H9 (cell line): ENCODE measurements around the gene SIRT7. TPM values are rescaled to one million over a fixed set of nuclear protein-coding genes. Genes with fewer than 3 reads are reported as not detected.
A peak's percentile ranks its signal among the peaks of the same experiment; 100 is the strongest.

Source experiments
- DNase-seq: peaks from one replicate; pipeline ENCODE4 v3.0.0-alpha.2; 2017
- H2AFZ ChIP-seq: one replicate; pipeline ENCODE4 v1.6.1; 2013; ENCODE audit warnings: mild to moderate bottlenecking, low read length, control low read depth, moderate library complexity
- H2AK5ac ChIP-seq: 2 replicates; pipeline ENCODE4 v1.6.1; 2013; ENCODE audit warnings: low read length, control low read depth, mixed read lengths; ENCODE audit not compliant: insufficient read length
- H2BK120ac ChIP-seq: one replicate; pipeline ENCODE4 v1.6.1; 2013; ENCODE audit warnings: low read depth, mild to moderate bottlenecking, low read length, control low read depth, inconsistent platforms; ENCODE audit not compliant: poor library complexity, severe bottlenecking
- H2BK12ac ChIP-seq: 2 replicates; pipeline ENCODE4 v1.6.1; 2013; ENCODE audit warnings: low read length, control low read depth, mixed read lengths, low read depth; ENCODE audit not compliant: insufficient read length
- H2BK15ac ChIP-seq: 2 replicates; pipeline ENCODE4 v1.6.1; 2013; ENCODE audit warnings: low read depth, low read length, control low read depth
- H2BK20ac ChIP-seq: one replicate; pipeline ENCODE4 v1.6.1; 2013; ENCODE audit warnings: low read depth, mild to moderate bottlenecking, low read length, control low read depth, inconsistent platforms; ENCODE audit not compliant: poor library complexity, severe bottlenecking
- H2BK5ac ChIP-seq: 2 replicates; pipeline ENCODE4 v1.6.1; 2013; ENCODE audit warnings: low read length, control low read depth, mixed read lengths; ENCODE audit not compliant: insufficient read length
- H3K14ac ChIP-seq: 2 replicates; pipeline ENCODE4 v1.6.1; 2013; ENCODE audit warnings: low read length, control low read depth; ENCODE audit not compliant: insufficient read depth
- H3K18ac ChIP-seq: 2 replicates; pipeline ENCODE4 v1.6.1; 2013; ENCODE audit warnings: low read depth, mild to moderate bottlenecking, mixed read lengths, low read length, control low read depth; ENCODE audit not compliant: insufficient read length
- H3K23ac ChIP-seq: 2 replicates; pipeline ENCODE4 v1.6.1; 2013; ENCODE audit warnings: low read length, control low read depth, mixed read lengths, low read depth; ENCODE audit not compliant: insufficient read length
- H3K23me2 ChIP-seq: 2 replicates; pipeline ENCODE4 v1.6.1; 2013; ENCODE audit warnings: low read depth, mild to moderate bottlenecking, mixed read lengths, low read length, control low read depth; ENCODE audit not compliant: insufficient read length, poor library complexity, severe bottlenecking
- H3K27ac ChIP-seq: 2 replicates; pipeline ENCODE4 v1.5.1; 2013; ENCODE audit warnings: low read length, control low read depth, mixed read lengths, low read depth; ENCODE audit not compliant: insufficient read length
- H3K27me3 ChIP-seq: 2 replicates; pipeline ENCODE4 v1.6.1; 2013; ENCODE audit warnings: low read length, control low read depth, inconsistent platforms; ENCODE audit not compliant: insufficient read depth
- H3K4ac ChIP-seq: 2 replicates; pipeline ENCODE4 v1.6.1; 2013; ENCODE audit warnings: low read depth, mild to moderate bottlenecking, control low read depth, inconsistent platforms, low read length, moderate library complexity
- H3K4me1 ChIP-seq: 2 replicates; pipeline ENCODE4 v1.6.1; 2013; ENCODE audit warnings: low read length, control low read depth, inconsistent platforms; ENCODE audit not compliant: insufficient read depth
- H3K4me2 ChIP-seq: 2 replicates; pipeline ENCODE4 v1.6.1; 2013; ENCODE audit warnings: low read length, control low read depth, mixed read lengths; ENCODE audit not compliant: insufficient read length, insufficient read depth
- H3K56ac ChIP-seq: 2 replicates; pipeline ENCODE4 v1.6.1; 2013; ENCODE audit warnings: low read depth, mild to moderate bottlenecking, mixed read lengths, low read length, control low read depth; ENCODE audit not compliant: insufficient read length
- H3K79me1 ChIP-seq: 2 replicates; pipeline ENCODE4 v1.6.1; 2013; ENCODE audit warnings: low read depth, mild to moderate bottlenecking, moderate library complexity, low read length, control low read depth, inconsistent platforms; ENCODE audit not compliant: insufficient read depth, poor library complexity, severe bottlenecking
- H3K79me2 ChIP-seq: 2 replicates; pipeline ENCODE4 v1.6.1; 2013; ENCODE audit warnings: low read length, control low read depth, inconsistent platforms; ENCODE audit not compliant: insufficient read depth
- H3K9ac ChIP-seq: 2 replicates; pipeline ENCODE4 v1.6.1; 2013; ENCODE audit warnings: low read length, control low read depth, mixed read lengths; ENCODE audit not compliant: insufficient read length; ENCODE audit errors: extremely low read depth
- H3K9me3 ChIP-seq: one replicate; pipeline ENCODE4 v1.6.1; 2013; ENCODE audit warnings: low read depth, low read length, inconsistent platforms; ENCODE audit not compliant: control insufficient read depth
- H3T11ph ChIP-seq: one replicate; pipeline ENCODE4 v1.6.1; 2013; ENCODE audit warnings: mild to moderate bottlenecking, low read length, control low read depth, inconsistent platforms
- H4K20me1 ChIP-seq: one replicate; pipeline ENCODE4 v1.6.1; 2013; ENCODE audit not compliant: control insufficient read depth, insufficient read length, insufficient read depth
- H4K5ac ChIP-seq: 2 replicates; pipeline ENCODE4 v1.6.1; 2013; ENCODE audit warnings: low read depth, mild to moderate bottlenecking, mixed read lengths, low read length, control low read depth; ENCODE audit not compliant: insufficient read length
- H4K8ac ChIP-seq: replicated peaks from 2 replicates; pipeline ENCODE4 v1.6.1; 2013; ENCODE audit warnings: low read length, control low read depth, mixed read lengths, low read depth; ENCODE audit not compliant: insufficient read length
- H4K91ac ChIP-seq: 2 replicates; pipeline ENCODE4 v1.6.1; 2013; ENCODE audit warnings: low read depth, mild to moderate bottlenecking, moderate library complexity, mixed read lengths, low read length, control low read depth; ENCODE audit not compliant: insufficient read length
- H3K27ac Mint-ChIP-seq, 3 experiments: 2 replicates in 2 of 3; 3 replicates in 1 of 3; pipeline ENCODE4 v1.8.0; 2020 to 2021; ENCODE audit warnings: mixed read lengths in 3 of 3, mild to moderate bottlenecking in 1 of 3, moderate library complexity in 1 of 3
- H3K27me3 Mint-ChIP-seq: 2 replicates; pipeline ENCODE4 v1.8.0; 2021; ENCODE audit warnings: low read depth, mild to moderate bottlenecking, moderate library complexity, mixed read lengths
- H3K36me3 Mint-ChIP-seq, 3 experiments: 2 replicates in 2 of 3; 3 replicates in 1 of 3; pipeline ENCODE4 v1.8.0; 2020 to 2021; ENCODE audit warnings: low read depth in 3 of 3, mixed read lengths in 3 of 3; ENCODE audit not compliant: insufficient read depth in 1 of 3
- H3K4me1 Mint-ChIP-seq, 2 experiments: 2 replicates each; pipeline ENCODE4 v1.8.0; 2020; ENCODE audit warnings: mixed read lengths in 2 of 2
- H3K4me3 Mint-ChIP-seq, 2 experiments: 2 replicates in 1 of 2; 3 replicates in 1 of 2; pipeline ENCODE4 v1.8.0; 2020 to 2021; ENCODE audit warnings: mild to moderate bottlenecking in 2 of 2, mixed read lengths in 2 of 2, moderate library complexity in 1 of 2
- H3K9me3 Mint-ChIP-seq, 2 experiments: 2 replicates in 1 of 2; 3 replicates in 1 of 2; pipeline ENCODE4 v1.8.0; 2020; ENCODE audit warnings: mild to moderate bottlenecking in 2 of 2, mixed read lengths in 2 of 2, moderate library complexity in 1 of 2
- CTCF ChIP-seq: fragments of 200-600 bp; sonication (generic); conservative IDR thresholded peaks from 3 replicates; pipeline ENCODE4 v1.8.0; 2021; ENCODE audit warnings: antibody characterized with exemption, mild to moderate bottlenecking
- WGBS: extraction: QIAGEN DNeasy Blood & Tissue Kit; methylation state at CpG from one replicate; pipeline ENCODE4 v1.1.7; 2013; ENCODE audit warnings: missing lambda C conversion rate, low lambda C conversion rate, mixed read lengths; ENCODE audit not compliant: insufficient read length; ENCODE audit errors: extremely low coverage; 5-methylcytosine and 5-hydroxymethylcytosine counted together
- total RNA-seq: library from RNA; stranded (reverse); gene quantifications from 2 replicates; pipeline ENCODE4 v1.2.1, GENCODE V29; 2021

Gene SIRT7
- total RNA-seq, 1 experiment from 2014 or later: 29.7 TPM

DNA sequence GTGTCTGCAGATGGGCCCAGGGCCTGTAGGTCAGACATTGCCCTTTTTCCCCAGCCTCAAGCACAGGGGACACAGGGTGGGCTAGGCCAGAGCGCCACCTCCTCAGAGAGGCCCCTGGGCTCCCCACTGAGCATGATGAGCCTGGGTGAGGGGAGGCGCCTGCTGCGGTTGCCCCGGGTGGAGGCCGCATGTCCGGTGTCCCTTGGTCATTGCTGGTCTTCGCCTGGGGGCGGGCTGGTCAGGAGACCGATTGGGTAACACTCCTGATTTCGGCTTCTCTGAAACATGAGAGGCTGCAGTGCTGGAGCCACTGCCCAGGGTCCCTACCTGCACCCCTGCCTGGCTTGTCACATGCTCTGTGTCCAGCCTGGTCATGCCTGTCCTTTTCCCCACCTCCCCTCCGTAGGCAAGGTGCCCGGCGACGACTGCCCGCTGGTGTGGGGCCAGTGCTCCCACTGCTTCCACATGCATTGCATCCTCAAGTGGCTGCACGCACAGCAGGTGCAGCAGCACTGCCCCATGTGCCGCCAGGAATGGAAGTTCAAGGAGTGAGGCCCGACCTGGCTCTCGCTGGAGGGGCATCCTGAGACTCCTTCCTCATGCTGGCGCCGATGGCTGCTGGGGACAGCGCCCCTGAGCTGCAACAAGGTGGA lies 18.3 kb downstream of the SIRT7 start:
- Histone ChIP-seq H3K14ac (no peak overlapping the region), H3K79me2 (no peaks in the 10 kb centered on the region), H3K56ac (no peak overlapping the region), H3K4me1 (no peaks in the 10 kb centered on the region), H4K20me1 (no peaks in the 10 kb centered on the region), H2BK15ac (no peak overlapping the region; the same call in 1 of the 2 replicates), H3K4me2 (no peak overlapping the region), H4K5ac (no peak overlapping the region), H2BK20ac (no peak overlapping the region), H3K4ac (no peak overlapping the region), H3K18ac (no peak overlapping the region), H3K23me2 (peaks cover 11% of the 10 kb centered on the region), H3K27me3 (no peaks in the 10 kb centered on the region; the same call in 1 of the 2 replicates), H4K8ac (no peak overlapping the region), H2BK5ac (no peak overlapping the region), H2AK5ac (no peak overlapping the region), H3T11ph (no peak overlapping the region), H3K23ac (no peak overlapping the region), H2BK12ac (no peak overlapping the region), H3K79me1 (no peaks in the 10 kb centered on the region), H2BK120ac (no peak overlapping the region), H3K27ac (no peak overlapping the region), H4K91ac (no peak overlapping the region), H3K9ac (no peak overlapping the region), H3K9me3 (no peaks in the 10 kb centered on the region), H2AFZ (no peak overlapping the region)
- Mint-ChIP-seq H3K36me3 (peaks cover 13 to 45% (median 35%) of the 10 kb centered on the region in 3 experiments; a peak in 6 of 7 replicates), H3K4me3 (no peak overlapping the region), H3K27ac (peak overlapping the region in 1 of 3 experiments; percentile 49; a peak in 1 of 7 replicates), H3K4me1 (peaks cover 0 to 3% of the 10 kb centered on the region in 2 experiments; a peak in 2 of 4 replicates), H3K9me3 (no peaks in the 10 kb centered on the region), H3K27me3 (peaks cover 11% of the 10 kb centered on the region)
- DNase-seq: peak; percentile 44
- no peak for TF ChIP-seq CTCF
- no CpG with 5 or more reads among the region's 22 CpGs for WGBS
